Activated CD4-positive, alpha-beta T cell treated with anti-CD3 and anti-CD28 coated beads, Interleukin-2, Interleukin-6, amounts not matched to agents 100 ng/mL and 50 ng/mL, durations not matched to agents 16 hours and 8 hours (primary cell): ENCODE results near the gene DNAJB11.
"Not testable (repeated sequence)": the region's sequence is repeated elsewhere in the genome, so short reads cannot be mapped to it uniquely, and the experiment has no call there.

ENCODE experiments used
- DNase-seq: peaks from one replicate; pipeline ENCODE4 v3.0.0-alpha.2; 2020

Gene DNAJB11

DNA sequence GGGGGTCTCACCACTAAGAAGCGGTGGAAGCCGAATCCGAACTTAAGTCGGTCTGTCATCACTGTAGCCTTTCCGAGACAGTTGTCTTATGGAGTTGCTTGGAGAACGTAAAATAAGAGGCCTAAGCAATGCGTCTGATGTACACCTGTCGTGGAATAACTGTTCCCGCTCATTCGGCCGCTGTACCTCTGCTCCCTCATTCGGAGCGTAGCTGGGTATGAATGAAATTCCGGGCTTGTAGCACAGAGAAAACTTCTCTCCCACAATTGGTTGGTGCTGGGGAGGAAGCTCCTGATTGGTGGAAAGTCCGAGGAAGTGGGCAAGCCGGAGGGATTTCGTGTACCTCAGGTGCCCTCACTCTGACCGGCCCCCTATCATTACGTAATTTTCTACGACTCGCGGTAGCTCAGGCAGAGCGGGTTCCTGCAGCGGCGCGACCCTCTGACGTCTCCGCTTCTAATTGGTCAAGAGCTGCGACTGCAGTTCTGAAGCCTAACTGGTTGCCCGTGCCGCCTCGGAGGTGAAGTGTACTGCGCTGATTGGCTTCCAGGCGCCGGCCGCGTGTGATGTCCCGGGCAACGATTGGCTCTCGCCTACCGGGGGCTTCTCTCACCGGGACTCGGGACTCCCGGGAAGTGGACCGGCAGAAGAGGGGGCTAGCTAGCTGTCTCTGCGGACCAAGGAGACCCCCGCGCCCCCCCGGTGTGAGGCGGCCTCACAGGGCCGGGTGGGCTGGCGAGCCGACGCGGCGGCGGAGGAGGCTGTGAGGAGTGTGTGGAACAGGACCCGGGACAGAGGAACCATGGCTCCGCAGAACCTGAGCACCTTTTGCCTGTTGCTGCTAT, at the start of gene DNAJB11:
DNAJB11 (plus strand) TSS at position 625 of the 845 bp plus-strand sequence; CDS start at position 803, 178 bp downstream.
- DNase-seq = peak; percentile 100

- DNase-seq = peak; percentile 88
Measured at GRCh38 chr3:186520957-186521842, 49.3 kb upstream of the DNAJB11 start.

DNA sequence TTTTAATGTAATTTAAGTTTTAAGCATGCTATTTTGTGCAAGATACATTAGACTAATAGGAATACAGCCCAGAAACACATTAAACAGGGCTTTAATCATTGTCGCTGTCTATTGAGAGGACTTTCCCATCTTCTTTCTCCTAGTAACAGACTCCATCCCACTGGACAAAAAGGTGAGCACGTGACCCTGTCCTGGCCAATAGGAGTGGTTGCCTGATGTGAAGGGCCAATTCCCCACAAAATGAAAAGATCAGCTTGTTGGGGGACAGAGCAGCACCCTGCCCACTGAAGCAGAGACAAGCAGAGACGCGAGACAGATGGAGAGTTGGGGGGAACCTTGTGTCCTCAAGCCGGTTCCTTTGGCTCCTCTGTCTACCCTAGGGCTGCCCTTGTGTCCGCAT, 47.5 kb upstream of the DNAJB11 start:
- DNase-seq = no peak

GRCh38 chr3:186523434-186523833, 47.1 kb upstream of the DNAJB11 start:
- DNase-seq = no peak

GRCh38 chr3:186524616-186525015, 45.9 kb upstream of the DNAJB11 start:
- no peak for DNase-seq

GRCh38 chr3:186525369-186526255, 44.9 kb upstream of the DNAJB11 start:
- DNase-seq = no peak

GRCh38 chr3:186526256-186526606, 44.3 kb upstream of the DNAJB11 start:
- no peak for DNase-seq

DNA sequence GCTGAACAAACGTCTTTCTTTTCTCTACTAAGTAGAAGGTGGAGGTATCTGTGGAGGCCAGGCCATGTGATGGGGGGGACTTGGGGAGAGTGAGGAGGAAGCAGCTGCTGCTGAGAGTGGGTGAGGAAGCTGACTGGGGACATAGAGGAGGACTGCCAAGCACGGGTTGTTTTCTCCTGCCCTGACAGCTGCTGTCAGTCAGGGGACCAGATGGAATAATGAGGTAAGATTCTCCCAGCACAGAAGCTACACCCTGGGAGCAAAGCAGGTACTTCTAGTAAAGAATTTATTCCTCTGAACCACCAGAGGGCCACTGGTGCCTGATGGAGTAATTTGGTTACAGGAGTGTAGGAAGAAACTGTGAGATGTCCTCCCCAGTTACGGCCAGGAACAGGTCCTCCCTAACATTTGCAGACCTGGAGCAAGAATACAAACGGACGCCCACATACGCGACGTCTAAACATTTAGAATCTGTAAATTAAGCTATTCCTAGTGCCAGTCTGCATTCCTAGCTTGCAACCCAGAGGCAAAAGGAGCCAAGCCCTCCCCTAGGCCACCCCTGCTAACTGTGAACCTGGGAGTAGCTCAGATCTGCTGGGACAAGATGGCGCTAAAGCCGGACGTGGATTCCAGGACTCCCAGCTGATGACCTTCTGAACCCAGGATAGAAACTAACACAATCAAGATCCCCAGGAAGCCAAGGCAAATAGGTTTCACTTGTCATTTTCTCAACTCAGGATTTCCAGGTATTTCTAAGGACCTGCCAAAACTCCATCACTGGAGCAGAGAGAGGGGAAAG, 41.1 kb upstream of the DNAJB11 start:
- no peak for DNase-seq

GRCh38 chr3:186530415-186530814, 40.1 kb upstream of the DNAJB11 start:
- no peak for DNase-seq

DNA sequence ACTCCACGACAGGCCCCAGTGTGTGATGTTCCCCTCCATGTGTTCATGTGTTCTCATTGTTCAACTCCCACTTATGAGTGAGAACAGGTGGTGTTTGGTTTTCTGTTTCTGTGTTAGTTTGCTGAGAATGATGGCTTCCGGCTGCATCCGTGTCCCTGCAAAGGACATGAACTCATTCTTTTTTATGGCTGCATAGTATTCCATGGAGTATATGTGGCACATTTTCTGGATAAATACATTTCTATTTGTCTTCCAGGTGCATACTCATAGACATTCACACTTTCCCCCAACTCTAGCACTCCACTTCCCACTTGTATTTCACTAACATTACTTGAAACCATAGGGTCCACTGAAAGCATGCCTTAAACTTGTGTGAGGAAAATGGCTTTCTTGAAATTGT, 38.8 kb upstream of the DNAJB11 start:
- DNase-seq = not testable (repeated sequence)

GRCh38 chr3:186532598-186533072, 37.9 kb upstream of the DNAJB11 start:
- peak; percentile 24 for DNase-seq

DNA sequence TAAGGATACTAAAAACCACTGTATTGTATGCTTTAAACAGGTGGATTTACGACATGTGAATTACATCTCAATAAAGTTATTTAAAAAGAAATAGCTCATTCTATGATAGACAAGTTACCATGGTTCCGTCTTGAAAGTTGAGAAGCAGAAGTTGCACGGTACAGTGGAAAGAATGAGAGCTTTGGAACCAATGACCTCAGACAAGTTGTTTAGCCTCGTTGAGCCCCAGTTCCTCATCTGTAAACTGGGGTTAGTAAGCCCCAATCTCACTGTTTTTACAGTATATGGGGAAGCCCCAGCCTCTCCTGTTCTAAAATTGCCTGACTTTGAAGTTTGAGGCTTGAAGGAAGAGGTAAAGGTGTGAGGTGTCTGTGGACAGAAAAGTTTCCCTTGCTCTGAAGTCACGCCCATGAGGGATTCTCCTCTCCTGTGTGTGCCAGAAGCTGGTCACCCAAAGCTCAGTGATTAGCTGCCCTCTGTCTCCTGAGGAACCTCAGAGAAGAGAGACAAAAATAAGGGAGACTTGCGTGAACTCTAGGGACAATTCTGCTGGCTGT, 36.3 kb upstream of the DNAJB11 start:
- peak; percentile 83 for DNase-seq

GRCh38 chr3:186536883-186537844, 33.4 kb upstream of the DNAJB11 start:
- DNase-seq = peak; percentile 71

DNA sequence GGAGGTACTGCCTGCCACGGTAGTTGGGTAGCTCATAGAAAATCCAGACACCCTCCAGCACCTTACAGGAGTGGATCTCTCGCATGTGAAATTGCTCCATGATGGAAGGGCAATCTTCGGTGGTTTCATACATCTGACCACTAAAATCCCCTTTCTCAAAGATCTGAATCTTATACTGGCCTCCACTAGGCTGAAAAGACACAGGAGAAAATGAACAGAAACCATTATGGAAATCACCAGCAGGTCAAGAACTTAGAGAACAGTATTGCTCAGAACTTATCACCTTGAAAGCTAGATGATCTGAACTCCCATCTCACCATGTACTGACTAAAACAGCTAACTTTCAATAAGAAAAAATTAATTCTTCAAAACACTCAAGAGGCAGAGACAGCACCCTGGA, 31.7 kb upstream of the DNAJB11 start:
- peak; percentile 18 for DNase-seq

GRCh38 chr3:186540221-186540834, 30.2 kb upstream of the DNAJB11 start:
- DNase-seq = peak; percentile 90

DNA sequence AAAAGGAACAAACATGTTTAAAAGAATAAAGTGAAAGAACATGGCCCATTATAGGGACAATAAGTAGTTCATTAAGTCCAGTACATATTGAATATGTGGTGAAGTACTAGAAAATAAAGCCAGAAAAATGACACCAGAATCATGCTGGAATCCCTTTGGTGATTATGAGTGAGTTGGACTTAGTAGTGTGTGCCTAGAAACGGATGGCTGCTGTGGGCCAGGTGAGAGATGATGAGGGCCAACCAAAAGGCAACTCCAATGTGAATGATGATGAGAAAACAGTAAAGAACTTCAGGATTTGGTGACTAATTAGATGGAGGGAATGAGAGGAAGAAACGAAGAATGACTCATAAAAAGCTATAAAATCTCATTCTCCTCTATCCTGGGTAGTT, 29.7 kb upstream of the DNAJB11 start:
- no peak for DNase-seq

DNA sequence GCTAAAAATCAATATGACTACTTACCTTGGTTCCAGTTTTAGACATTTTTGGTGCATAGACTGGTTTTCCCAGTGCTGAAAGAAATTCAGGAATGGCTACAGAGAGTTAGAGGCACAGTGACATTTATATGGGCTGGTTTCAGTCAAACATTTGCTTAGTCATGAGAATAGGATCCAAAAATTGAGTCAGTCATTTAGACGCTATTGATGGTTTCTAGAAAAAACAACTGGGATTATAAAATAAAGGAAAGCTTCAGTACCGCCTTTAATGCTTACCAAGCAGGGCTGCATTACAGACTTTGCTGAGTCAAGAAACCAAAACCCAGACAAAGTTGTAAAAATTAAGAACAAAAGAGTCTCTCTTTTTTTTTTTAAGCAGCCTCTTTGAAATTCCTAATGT, 26.2 kb upstream of the DNAJB11 start, which contains the start of gene CRYGS:
CRYGS (minus strand) TSS at position 100 of the 400 bp plus-strand sequence; CDS start at position 46, 54 bp downstream.
- DNase-seq = no peak

DNA sequence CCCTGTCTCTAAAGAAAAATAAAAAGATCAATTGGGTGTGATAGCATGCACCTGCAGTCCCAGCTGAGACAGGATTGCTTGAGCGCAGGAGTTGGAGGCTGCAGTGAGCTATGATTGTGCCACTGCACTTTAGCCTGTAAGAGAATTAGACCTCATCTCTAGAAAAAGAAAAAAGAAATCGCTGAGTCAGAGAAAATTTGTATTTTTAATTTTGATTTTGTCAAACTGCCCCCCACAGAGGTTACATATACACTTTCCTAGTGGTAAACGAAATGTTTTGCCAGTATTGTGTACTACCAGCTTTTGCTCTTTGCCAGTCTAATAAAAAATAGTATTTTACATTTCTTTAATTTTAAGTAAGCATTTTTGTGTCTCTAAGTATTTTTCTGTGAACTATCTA, 21.0 kb upstream of the DNAJB11 start:
- no peak for DNase-seq

GRCh38 chr3:186551387-186551786, 19.1 kb upstream of the DNAJB11 start:
- no peak for DNase-seq
